Colonic mucosa (tissue), 4 donors: ENCODE results near the gene PERM1. TPM values are rescaled to one million over a fixed set of nuclear protein-coding genes. Genes with fewer than 3 reads are reported as not detected.
"Not testable (repeated sequence)": the region's sequence is repeated elsewhere in the genome, so short reads cannot be mapped to it uniquely, and the experiment has no call there.

Source experiments
- DNase-seq: peaks from one replicate; pipeline ENCODE4 v3.0.0-alpha.2; 2020
- H3K27ac ChIP-seq: fragments of 200-600 bp; one replicate; pipeline ENCODE4 v1.8.0; 2021
- H3K27me3 ChIP-seq: fragments of 200-600 bp; one replicate; pipeline ENCODE4 v1.8.0; 2021
- H3K36me3 ChIP-seq: fragments of 200-600 bp; one replicate; pipeline ENCODE4 v1.8.0; 2021
- H3K4me1 ChIP-seq: fragments of 200-600 bp; one replicate; pipeline ENCODE4 v1.8.0; 2021; ENCODE audit warnings: mild to moderate bottlenecking
- H3K4me3 ChIP-seq: fragments of 200-600 bp; one replicate; pipeline ENCODE4 v1.8.0; 2021
- H3K9ac ChIP-seq, 2 donors: one replicate each; pipeline ENCODE4 v1.7.0; 2013; ENCODE audit warnings: control low read depth in 2 of 2, low read depth in 2 of 2, low read length in 2 of 2
- H3K9me3 ChIP-seq: fragments of 200-600 bp; one replicate; pipeline ENCODE4 v1.8.0; 2021
- intact Hi-C: fragments of 100-400 bp; cut with DNase I; formaldehyde crosslinking; loops from one replicate; pipeline ENCODE4 v1.14.1; 2022
- total RNA-seq, 2 donors: library from RNA; stranded (reverse); fragmentation: NEBNext Ultra II Directional in 1 of 2; extraction: Animal tissue kit (Norgen Biotek cat#: 25700) in 1 of 2; gene quantifications; one replicate each; pipeline ENCODE4 v1.2.1, GENCODE V29; 2021
- TF ChIP-seq, protein P1 (sequence below): fragments of 200-600 bp; IDR thresholded peaks from one replicate; pipeline ENCODE4 v1.8.0; 2022; ENCODE audit warnings: antibody characterized with exemption, mild to moderate bottlenecking
- donor health status: healthy.
- donor health status: DM: no; HTN: no; CAD: no.
- donor health status: DM: no; HTN: no; CAD: no.

Gene PERM1, protein sequence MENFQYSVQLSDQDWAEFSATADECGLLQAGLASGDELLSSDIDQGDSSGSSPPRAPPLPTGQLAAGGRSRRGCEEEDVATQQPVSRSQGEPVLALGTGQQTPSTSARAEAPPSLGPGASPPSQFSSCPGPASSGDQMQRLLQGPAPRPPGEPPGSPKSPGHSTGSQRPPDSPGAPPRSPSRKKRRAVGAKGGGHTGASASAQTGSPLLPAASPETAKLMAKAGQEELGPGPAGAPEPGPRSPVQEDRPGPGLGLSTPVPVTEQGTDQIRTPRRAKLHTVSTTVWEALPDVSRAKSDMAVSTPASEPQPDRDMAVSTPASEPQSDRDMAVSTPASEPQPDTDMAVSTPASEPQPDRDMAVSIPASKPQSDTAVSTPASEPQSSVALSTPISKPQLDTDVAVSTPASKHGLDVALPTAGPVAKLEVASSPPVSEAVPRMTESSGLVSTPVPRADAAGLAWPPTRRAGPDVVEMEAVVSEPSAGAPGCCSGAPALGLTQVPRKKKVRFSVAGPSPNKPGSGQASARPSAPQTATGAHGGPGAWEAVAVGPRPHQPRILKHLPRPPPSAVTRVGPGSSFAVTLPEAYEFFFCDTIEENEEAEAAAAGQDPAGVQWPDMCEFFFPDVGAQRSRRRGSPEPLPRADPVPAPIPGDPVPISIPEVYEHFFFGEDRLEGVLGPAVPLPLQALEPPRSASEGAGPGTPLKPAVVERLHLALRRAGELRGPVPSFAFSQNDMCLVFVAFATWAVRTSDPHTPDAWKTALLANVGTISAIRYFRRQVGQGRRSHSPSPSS
- not detected for total RNA-seq

- no peak for DNase-seq
- intact Hi-C loops, result loop anchor here (5.0 to 10.0 kb wide), 2 partner anchors 80 to 313 kb away; no protein-coding TSS in a partner anchor
- Histone ChIP-seq H3K27me3 (peaks cover 7% of the 10 kb centered on the region), H3K36me3 (no peaks in the 10 kb centered on the region), H3K9me3 (no peaks in the 10 kb centered on the region), H3K4me3 (no peak within 1 kb of the TSS), H3K9ac (no peak within 1 kb of the TSS), H3K27ac (no peak within 1 kb of the TSS), H3K4me1 (no peaks in the 10 kb centered on the region)
- TF ChIP-seq, protein P1, sequence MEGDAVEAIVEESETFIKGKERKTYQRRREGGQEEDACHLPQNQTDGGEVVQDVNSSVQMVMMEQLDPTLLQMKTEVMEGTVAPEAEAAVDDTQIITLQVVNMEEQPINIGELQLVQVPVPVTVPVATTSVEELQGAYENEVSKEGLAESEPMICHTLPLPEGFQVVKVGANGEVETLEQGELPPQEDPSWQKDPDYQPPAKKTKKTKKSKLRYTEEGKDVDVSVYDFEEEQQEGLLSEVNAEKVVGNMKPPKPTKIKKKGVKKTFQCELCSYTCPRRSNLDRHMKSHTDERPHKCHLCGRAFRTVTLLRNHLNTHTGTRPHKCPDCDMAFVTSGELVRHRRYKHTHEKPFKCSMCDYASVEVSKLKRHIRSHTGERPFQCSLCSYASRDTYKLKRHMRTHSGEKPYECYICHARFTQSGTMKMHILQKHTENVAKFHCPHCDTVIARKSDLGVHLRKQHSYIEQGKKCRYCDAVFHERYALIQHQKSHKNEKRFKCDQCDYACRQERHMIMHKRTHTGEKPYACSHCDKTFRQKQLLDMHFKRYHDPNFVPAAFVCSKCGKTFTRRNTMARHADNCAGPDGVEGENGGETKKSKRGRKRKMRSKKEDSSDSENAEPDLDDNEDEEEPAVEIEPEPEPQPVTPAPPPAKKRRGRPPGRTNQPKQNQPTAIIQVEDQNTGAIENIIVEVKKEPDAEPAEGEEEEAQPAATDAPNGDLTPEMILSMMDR, result no peak
These were observed at the start of gene PERM1 for GRCh38 chr1:981955-982558. Gene PERM1, minus strand, starts transcription at chr1:982093. Its CDS starts 1,064 bp downstream, at chr1:981029.

- H3K36me3 ChIP-seq, H3K9me3 ChIP-seq, intact Hi-C loops, DNase-seq, H3K9ac ChIP-seq, H3K4me1 ChIP-seq, H3K27ac ChIP-seq, H3K4me3 ChIP-seq: not testable (repeated sequence)
- peaks cover 10% of the 10 kb centered on the region for H3K27me3 ChIP-seq
These were observed 49.2 kb upstream of the PERM1 start for GRCh38 chr1:1030867-1031658.

DNA sequence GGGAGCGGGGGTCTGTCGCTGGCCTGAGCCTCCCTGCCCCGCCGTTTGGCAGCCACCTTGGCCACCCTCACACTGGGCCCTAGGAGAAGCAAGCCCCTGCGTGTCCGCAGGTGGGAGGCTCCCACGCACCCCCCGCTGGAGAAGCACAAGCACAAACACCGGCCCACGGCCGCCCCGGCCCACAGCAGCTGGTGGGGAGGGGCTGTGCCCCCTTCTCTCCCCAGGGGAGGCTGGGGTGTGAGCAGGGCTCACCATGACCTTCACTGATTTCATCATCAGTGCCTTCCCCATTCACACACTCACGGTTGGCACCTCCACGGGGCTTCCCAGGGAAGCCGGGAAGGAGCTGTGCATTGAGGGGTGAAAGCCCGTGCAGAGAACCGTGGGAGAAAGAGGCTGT lies 45.9 kb upstream of the PERM1 start:
- TF ChIP-seq, protein P1, result no peak
- no peaks in the 10 kb centered on the region for H3K36me3 ChIP-seq
- no peak overlapping the region for H3K27ac ChIP-seq
- intact Hi-C loops, result no loop called here
- no peak overlapping the region for H3K9ac ChIP-seq
- no peaks in the 10 kb centered on the region for H3K27me3 ChIP-seq
- no peak overlapping the region for H3K4me3 ChIP-seq
- DNase-seq, result no peak
- no peaks in the 10 kb centered on the region for H3K9me3 ChIP-seq
- peaks cover 6% of the 10 kb centered on the region for H3K4me1 ChIP-seq

GRCh38 chr1:1026599-1027413 lies 44.9 kb upstream of the PERM1 start:
- Histone ChIP-seq H3K9ac (no peak overlapping the region), H3K27me3 (no peaks in the 10 kb centered on the region), H3K27ac (no peak overlapping the region), H3K9me3 (no peaks in the 10 kb centered on the region), H3K36me3 (no peaks in the 10 kb centered on the region), H3K4me3 (no peak overlapping the region), H3K4me1 (no peaks in the 10 kb centered on the region)
- DNase-seq, result no peak
- intact Hi-C loops, result no loop called here
- TF ChIP-seq, protein P1, result no peak

DNA sequence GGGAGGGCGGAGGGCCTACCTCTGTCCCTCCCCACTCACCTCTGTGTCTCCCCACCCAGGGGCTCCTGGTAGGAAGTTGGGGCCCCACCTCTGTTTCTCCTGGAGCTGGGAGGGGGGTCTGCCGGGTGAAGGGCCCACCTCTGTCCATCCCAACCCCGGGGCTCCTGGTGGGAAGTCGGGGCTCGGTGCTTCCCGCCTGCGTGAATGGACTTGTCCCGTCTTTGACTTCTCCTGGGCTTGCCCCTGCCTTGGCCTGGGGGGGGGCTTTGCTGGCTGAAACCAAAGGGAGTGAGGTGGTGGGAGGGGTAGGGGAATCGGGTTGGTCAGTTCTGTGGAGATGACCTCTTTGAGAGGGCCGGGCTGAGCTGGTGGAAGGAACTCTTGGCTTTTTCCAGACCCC lies 43.8 kb upstream of the PERM1 start:
- TF ChIP-seq, protein P1, result no peak
- Histone ChIP-seq H3K36me3 (no peaks in the 10 kb centered on the region), H3K9ac (no peak overlapping the region), H3K4me3 (no peak overlapping the region), H3K9me3 (no peaks in the 10 kb centered on the region), H3K27me3 (no peaks in the 10 kb centered on the region), H3K4me1 (peaks cover 6% of the 10 kb centered on the region), H3K27ac (no peak overlapping the region)
- no peak for DNase-seq
- intact Hi-C loops, result no loop called here
